HG02840 (cell line): ENCODE data around the gene IL11RA.
A peak's percentile ranks its signal among the peaks of the same experiment; 100 is the strongest.

ENCODE experiments used
- ATAC-seq: cut with Tn5 transposase; IDR thresholded peaks from one replicate; pipeline ENCODE4 v1.9.1; 2021; ENCODE audit warnings: mild to moderate bottlenecking, moderate library complexity, moderate number of reproducible peaks; ENCODE audit not compliant: unreplicated experiment, low FRiP score

Gene IL11RA

GRCh38 chr9:34651876-34652601, at the start of gene IL11RA:
IL11RA (plus strand) TSS chr9:34652185; CDS start chr9:34655218, 3,033 bp downstream.
- ATAC-seq: no peak

- ATAC-seq: no peak
Observed at GRCh38 chr9:34603610-34604231, 48.3 kb upstream of the IL11RA start.

DNA sequence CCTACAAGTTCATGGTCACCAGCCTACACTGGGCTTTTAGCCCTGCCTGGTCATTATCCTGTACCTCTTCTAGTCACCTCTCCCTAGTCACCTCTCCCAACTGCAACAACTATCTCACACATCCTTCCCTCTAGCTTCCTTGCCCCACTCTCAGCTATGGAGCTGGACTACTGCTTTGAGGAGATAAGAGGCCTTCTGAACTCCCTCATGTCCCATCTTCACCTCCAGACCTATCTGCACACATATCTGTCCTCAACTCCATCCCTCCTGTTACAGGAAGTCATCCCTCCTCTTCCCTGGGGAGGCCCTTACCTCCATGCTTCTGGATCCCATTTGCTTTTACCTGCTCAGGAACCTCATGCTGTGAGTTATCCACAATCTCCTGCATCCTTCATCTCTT, 45.8 kb upstream of the IL11RA start:
- ATAC-seq: no peak

- no peak for ATAC-seq
Observed at GRCh38 chr9:34606905-34607304, 45.1 kb upstream of the IL11RA start.

GRCh38 chr9:34607331-34607730, 44.7 kb upstream of the IL11RA start:
- ATAC-seq: no peak

GRCh38 chr9:34610434-34611206, 41.4 kb upstream of the IL11RA start:
- ATAC-seq: no peak

- no peak for ATAC-seq
Observed at GRCh38 chr9:34611251-34611810, 40.7 kb upstream of the IL11RA start.

DNA sequence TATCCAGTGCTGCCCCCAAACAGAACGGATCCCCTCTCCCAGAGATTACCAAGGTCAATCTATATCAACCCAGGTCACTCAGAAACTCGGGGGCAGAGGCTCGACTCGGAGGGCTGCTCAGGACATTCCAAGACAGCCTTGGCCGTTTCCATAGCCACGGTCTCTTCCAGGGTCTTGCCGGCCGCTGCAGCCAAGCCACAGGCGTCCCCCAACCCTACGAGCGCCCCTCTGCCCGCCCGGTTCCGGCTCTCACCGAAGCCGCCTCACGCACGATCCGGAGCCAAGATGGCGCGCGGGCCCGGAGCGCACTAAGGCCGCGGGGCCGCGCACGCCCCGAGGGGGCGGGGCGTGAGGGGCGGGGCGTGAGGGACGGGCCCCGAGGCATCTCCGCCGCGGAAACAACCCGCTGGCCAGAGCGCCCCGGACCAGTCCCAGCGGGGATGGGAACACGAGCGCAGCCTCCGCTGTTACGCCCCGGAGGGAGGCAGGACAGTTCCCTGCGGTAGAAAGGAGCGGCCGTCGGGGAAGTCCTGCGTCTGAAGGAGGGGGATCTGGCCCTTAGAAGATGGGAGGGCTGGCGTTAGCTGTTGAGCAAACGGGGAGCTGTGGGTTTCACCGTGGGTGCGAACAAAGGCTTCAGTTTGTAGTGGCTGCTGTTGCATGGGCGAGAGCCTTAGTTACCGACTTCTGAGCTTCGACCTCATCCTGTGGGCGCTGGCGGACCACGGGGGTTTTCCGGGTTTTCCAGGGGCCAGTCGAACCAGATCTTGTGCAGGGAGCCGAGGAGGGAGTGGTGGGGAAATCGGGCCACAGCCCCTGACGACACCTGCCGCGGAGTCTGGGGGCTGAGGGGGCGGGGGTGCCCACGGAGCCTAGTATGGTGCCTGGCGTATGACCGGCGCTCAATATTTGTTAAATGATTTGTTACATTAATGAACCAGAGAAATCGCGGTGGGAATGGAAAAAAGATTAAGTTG, 39.9 kb upstream of the IL11RA start, which contains the start of gene RPP25L:
Gene RPP25L, minus strand, starts transcription at position 287 of the 977 bp plus-strand sequence. CDS start 801 bp downstream, outside the sequence.
- peak; percentile 82 for ATAC-seq

DNA sequence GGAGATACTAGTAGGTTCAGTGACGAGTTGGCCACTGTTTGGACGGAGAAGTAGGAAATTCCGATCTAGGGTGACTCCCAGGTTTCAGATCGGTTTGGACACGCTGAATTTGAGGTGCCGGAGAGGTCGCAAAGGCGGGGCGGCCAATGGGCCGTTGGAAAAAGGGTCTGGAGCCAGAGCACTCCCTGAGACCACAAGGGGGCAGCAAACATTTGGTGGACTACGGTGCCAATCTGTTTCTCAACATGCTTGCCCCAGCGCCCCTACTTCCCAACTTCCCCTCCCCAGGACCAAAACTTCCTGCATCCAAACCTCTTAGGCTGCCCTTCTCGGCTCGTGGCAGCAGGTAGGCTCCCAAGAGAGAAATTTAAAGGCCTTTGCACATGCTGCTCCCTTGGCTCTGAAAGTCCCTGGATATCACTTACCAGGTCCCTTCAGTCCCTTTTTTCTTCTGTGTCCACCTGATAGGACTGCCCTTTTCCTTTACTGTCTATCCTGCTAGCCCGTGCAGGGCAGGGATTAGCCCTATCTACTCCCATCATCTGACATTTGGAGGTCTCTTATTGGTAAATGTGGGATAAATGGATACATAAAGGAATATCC, 39.1 kb upstream of the IL11RA start:
- ATAC-seq: no peak

- no peak for ATAC-seq
Observed at GRCh38 chr9:34615132-34615531, 36.9 kb upstream of the IL11RA start.

DNA sequence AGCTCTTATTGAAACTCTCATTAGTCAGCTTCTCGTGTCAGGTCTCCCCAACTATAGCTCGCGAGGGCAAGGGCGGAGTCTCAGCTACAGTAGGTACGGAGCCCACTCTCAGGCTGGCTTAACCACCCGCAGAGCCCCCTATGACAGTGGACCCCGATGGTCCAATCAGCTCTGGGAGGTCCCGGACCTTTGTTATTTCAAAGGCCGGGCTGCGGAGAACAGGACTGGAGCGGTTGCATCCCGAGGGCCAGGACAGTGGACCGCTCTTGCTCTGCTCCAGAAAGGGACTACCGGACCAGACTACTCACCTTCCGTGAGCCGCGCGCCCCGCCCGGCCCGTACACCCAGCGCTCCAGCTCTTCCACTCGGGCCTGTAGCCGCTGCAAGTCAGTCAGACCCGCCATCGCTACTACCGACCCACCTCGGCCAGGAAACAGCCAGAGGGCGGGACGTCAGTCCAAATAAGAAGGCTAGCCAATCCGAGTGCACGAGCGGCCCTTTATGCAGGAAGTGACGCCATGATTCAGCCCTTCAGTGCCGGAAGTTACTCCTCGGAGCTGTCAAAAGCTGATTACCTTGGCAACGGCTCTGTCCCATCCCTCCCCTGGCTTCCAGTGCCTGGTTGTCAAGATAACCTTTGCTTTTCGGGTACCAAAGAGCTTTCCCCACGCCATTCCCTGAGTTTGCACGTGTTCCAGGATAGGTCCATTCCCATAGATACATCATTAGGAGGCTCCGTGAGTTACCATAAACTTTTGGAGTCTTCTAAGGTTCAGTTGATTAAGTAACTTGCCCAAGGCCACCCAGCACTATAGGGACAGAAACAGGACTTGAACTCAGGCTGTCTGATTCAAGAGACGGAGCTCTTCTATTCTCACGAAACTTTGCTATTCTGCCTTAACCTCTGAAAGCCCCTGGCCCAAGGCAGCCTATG, 31.7 kb upstream of the IL11RA start, which contains the start of gene DCTN3:
Gene DCTN3, minus strand, starts transcription at position 435 of the 934 bp plus-strand sequence. Its CDS starts 31 bp downstream, at position 404.
- peak; percentile 97 for ATAC-seq

GRCh38 chr9:34623374-34624235, 28.4 kb upstream of the IL11RA start:
- ATAC-seq: no peak

DNA sequence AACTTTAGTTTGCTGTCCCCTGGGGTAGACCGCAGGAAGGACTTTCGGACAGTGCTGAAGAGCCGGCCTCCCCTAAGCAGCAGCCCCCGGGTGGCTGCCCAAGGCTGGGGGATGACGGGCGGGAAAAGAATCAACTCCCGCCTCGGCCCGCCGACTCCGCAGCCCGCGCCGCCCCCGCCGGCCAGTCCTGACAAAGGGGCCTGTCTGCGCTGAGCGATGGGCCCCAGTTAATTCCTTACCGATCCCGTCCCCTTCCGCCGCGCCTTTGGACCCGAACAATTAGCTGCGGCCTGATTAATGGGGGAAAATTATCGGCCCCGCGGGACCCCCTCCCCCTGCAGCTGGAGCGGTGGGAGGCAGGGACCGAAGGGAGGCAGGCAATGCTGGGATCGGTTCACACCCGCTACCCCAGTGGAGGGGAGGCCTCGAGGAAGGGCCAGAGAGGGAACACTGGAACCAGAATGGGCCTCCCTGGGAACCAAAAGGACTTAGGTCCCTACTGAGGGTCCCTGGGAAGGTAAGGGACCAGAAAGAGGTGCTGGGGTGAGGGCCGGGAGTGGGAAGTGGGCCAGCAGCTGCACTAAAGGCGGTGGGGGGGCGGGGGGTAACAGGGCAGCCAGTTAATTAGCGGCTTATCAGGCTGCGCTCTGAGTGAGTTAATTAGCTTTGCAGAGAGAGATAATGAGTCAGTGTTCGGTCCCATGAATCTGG, 27.4 kb upstream of the IL11RA start:
- ATAC-seq: no peak

GRCh38 chr9:34625186-34625486, 26.8 kb upstream of the IL11RA start:
- no peak for ATAC-seq

GRCh38 chr9:34627716-34628655, 24.0 kb upstream of the IL11RA start:
- ATAC-seq: no peak
